DOHH2 (cell line): ENCODE data around the gene STPG3.
"Not testable (repeated sequence)": the region's sequence is repeated elsewhere in the genome, so short reads cannot be mapped to it uniquely, and the experiment has no call there.

Experiments
- H3F3A ChIP-seq: fragments of 200-600 bp; sonication (generic), shearing (Covaris generic); 2 replicates; pipeline ENCODE4 v1.6.0; 2016; ENCODE audit warnings: antibody characterized with exemption, mild to moderate bottlenecking; ENCODE audit not compliant: control insufficient read depth, insufficient read depth
- H3K27ac ChIP-seq: fragments of 200-600 bp; sonication (generic); 2 replicates; pipeline ENCODE4 v1.5.1; 2014; ENCODE audit warnings: low read depth, mild to moderate bottlenecking, low read length, moderate library complexity
- H3K27me3 ChIP-seq: fragments of 200-600 bp; sonication (generic); 2 replicates; pipeline ENCODE4 v1.6.1; 2014; ENCODE audit warnings: mild to moderate bottlenecking, low read length, mixed read lengths; ENCODE audit not compliant: control insufficient read depth
- H3K36me3 ChIP-seq: fragments of 200-600 bp; sonication (generic); 2 replicates; pipeline ENCODE4 v1.6.1; 2014; ENCODE audit warnings: mild to moderate bottlenecking, low read length, moderate library complexity, mixed read lengths; ENCODE audit not compliant: control insufficient read depth
- H3K4me1 ChIP-seq: fragments of 200-600 bp; sonication (generic); 2 replicates; pipeline ENCODE4 v1.6.1; 2014; ENCODE audit warnings: mild to moderate bottlenecking, low read length, mixed read lengths; ENCODE audit not compliant: control insufficient read depth
- H3K4me2 ChIP-seq: fragments of 200-600 bp; sonication (generic); 2 replicates; pipeline ENCODE4 v1.6.0; 2014; ENCODE audit warnings: mild to moderate bottlenecking, low read length, moderate library complexity
- H3K4me3 ChIP-seq: fragments of 200-600 bp; sonication (generic); 2 replicates; pipeline ENCODE4 v1.5.1; 2014; ENCODE audit warnings: mild to moderate bottlenecking, low read length, mixed read lengths
- H3K79me2 ChIP-seq: fragments of 200-600 bp; sonication (generic); 2 replicates; pipeline ENCODE4 v1.6.1; 2014; ENCODE audit warnings: mild to moderate bottlenecking, low read length, mixed read lengths; ENCODE audit not compliant: control insufficient read depth
- H3K9me2 ChIP-seq: fragments of 200-600 bp; sonication (generic); replicated peaks from 2 replicates; pipeline ENCODE4 v1.6.1; 2014; ENCODE audit warnings: mild to moderate bottlenecking, low read length, mixed read lengths; ENCODE audit not compliant: control insufficient read depth
- H3K9me3 ChIP-seq: fragments of 200-600 bp; sonication (generic); 2 replicates; pipeline ENCODE4 v1.6.1; 2014; ENCODE audit warnings: antibody characterized with exemption, low read length, mixed read lengths; ENCODE audit not compliant: control insufficient read depth, insufficient read depth
- H4K20me1 ChIP-seq: fragments of 200-600 bp; sonication (generic); 2 replicates; pipeline ENCODE4 v1.6.0; 2014; ENCODE audit warnings: low read depth, mild to moderate bottlenecking, antibody characterized with exemption, low read length, moderate library complexity; ENCODE audit not compliant: control insufficient read depth, insufficient read depth
- CTCF ChIP-seq: fragments of 200-600 bp; sonication (generic); IDR thresholded peaks from one replicate; pipeline ENCODE4 v1.5.1; 2014; ENCODE audit warnings: antibody characterized with exemption, mild to moderate bottlenecking, low read depth, low read length; ENCODE audit not compliant: poor library complexity, severe bottlenecking
- EZH2phosphoT487 ChIP-seq: fragments of 200-600 bp; sonication (generic); IDR thresholded peaks from 2 replicates; pipeline ENCODE4 v1.6.1; 2017; ENCODE audit warnings: borderline replicate concordance, mild to moderate bottlenecking, antibody characterized with exemption, low read length, moderate library complexity, mixed read lengths

STPG3 gene

GRCh38 chr9:137236936-137237421 lies 14.1 kb upstream of the STPG3 start:
- Histone ChIP-seq H3K4me3 (peak overlapping the region; percentile 59), H4K20me1 (peaks cover 4% of the 10 kb centered on the region), H3K27ac (peak overlapping the region; percentile 24; the same call in 1 of the 2 replicates), H3K79me2 (peaks cover 41% of the 10 kb centered on the region), H3K36me3 (peaks cover 8% of the 10 kb centered on the region), H3K4me2 (peak overlapping the region; percentile 66), H3K4me1 (peaks cover 53% of the 10 kb centered on the region), H3K27me3 (no peaks in the 10 kb centered on the region), H3F3A (peaks cover 2% of the 10 kb centered on the region), H3K9me3 (no peaks in the 10 kb centered on the region), H3K9me2 (no peaks in the 10 kb centered on the region)
- TF ChIP-seq EZH2phosphoT487: no peak
- TF ChIP-seq CTCF: no peak

- Histone ChIP-seq H3K4me3 (peak overlapping the region; percentile 27; the same call in 1 of the 2 replicates), H3K9me3 (no peaks in the 10 kb centered on the region), H3K36me3 (peaks cover 19% of the 10 kb centered on the region), H3K4me1 (peaks cover 63% of the 10 kb centered on the region), H3K4me2 (peak overlapping the region; percentile 66), H3K79me2 (peaks cover 51% of the 10 kb centered on the region), H3F3A (peaks cover 9% of the 10 kb centered on the region), H4K20me1 (peaks cover 14% of the 10 kb centered on the region), H3K27ac (no peak overlapping the region), H3K27me3 (no peaks in the 10 kb centered on the region), H3K9me2 (no peaks in the 10 kb centered on the region)
- no peak for TF ChIP-seq CTCF
- TF ChIP-seq EZH2phosphoT487: no peak
Measured at GRCh38 chr9:137237759-137238726, 13.0 kb upstream of the STPG3 start.

GRCh38 chr9:137239541-137240200 lies 11.4 kb upstream of the STPG3 start:
- peak overlapping the region; percentile 81 for H3K4me3 ChIP-seq
- peaks cover 69% of the 10 kb centered on the region for H3K4me1 ChIP-seq
- H3K27me3 ChIP-seq, H3F3A ChIP-seq, H3K9me2 ChIP-seq, H3K9me3 ChIP-seq: not testable (repeated sequence)
- H3K79me2 ChIP-seq: peaks cover 52% of the 10 kb centered on the region
- H3K27ac ChIP-seq: peak overlapping the region; percentile 85
- peaks cover 21% of the 10 kb centered on the region for H4K20me1 ChIP-seq
- peaks cover 29% of the 10 kb centered on the region for H3K36me3 ChIP-seq
- H3K4me2 ChIP-seq: peak overlapping the region; percentile 66
